ENCODE results near the gene M1AP. TPM values are rescaled to one million over a fixed set of nuclear protein-coding genes. Genes with fewer than 3 reads are reported as not detected.

M1AP gene
- polyA plus RNA-seq, 2 of the 4 experiments (the other 2 are of a cell fraction): not detected

DNA sequence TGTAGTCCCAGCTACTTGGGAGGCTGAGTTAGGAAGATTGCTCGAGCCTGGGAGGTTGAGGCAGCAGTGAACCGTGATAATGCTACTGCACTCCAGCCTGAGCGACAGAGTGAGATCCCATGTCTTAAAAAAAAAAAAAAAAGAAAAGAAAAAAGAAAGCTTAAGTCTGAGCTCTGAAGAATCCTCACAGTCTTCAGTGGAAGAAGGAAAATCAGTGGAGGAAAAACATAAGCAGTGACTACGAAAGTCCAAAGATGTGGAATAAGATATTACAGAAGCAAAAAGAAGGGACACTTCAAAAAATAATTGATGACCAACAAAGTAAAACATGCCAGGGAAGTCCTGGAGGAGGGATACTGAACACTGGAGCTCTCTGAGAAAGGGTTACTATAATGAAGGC is 137.9 kb downstream of the M1AP start (continued):
- TF ChIP-seq, protein P1, sequence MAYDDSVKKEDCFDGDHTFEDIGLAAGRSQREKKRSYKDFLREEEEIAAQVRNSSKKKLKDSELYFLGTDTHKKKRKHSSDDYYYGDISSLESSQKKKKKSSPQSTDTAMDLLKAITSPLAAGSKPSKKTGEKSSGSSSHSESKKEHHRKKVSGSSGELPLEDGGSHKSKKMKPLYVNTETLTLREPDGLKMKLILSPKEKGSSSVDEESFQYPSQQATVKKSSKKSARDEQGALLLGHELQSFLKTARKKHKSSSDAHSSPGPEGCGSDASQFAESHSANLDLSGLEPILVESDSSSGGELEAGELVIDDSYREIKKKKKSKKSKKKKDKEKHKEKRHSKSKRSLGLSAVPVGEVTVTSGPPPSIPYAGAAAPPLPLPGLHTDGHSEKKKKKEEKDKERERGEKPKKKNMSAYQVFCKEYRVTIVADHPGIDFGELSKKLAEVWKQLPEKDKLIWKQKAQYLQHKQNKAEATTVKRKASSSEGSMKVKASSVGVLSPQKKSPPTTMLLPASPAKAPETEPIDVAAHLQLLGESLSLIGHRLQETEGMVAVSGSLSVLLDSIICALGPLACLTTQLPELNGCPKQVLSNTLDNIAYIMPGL (CRISPR knock-in tag; IDR thresholded peaks at IDR 0.05; ENCODE audit: borderline replicate concordance): no peak
- TF ChIP-seq RFX5 (IDR thresholded peaks at IDR 0.05) (no peak), NFE2L2 (conservative IDR thresholded peaks at IDR 0.05; ENCODE audit: low read length) (no peak), SMC3 (IDR thresholded peaks at IDR 0.05) (no peak), NPAS2 (CRISPR knock-in tag; IDR thresholded peaks at IDR 0.05; ENCODE audit: borderline replicate concordance) (no peak), CTCF (IDR thresholded peaks at IDR 0.05) (no peak), TP53 (CRISPR knock-in tag; IDR thresholded peaks at IDR 0.05) (no peak), MYC (IDR thresholded peaks at IDR 0.05; ENCODE audit: borderline replicate concordance, low read length) (no peak), E2F6 (IDR thresholded peaks at IDR 0.05; ENCODE audit: borderline replicate concordance, low read depth) (no peak), CHD4 (IDR thresholded peaks at IDR 0.05; ENCODE audit: borderline replicate concordance) (no peak)

DNA sequence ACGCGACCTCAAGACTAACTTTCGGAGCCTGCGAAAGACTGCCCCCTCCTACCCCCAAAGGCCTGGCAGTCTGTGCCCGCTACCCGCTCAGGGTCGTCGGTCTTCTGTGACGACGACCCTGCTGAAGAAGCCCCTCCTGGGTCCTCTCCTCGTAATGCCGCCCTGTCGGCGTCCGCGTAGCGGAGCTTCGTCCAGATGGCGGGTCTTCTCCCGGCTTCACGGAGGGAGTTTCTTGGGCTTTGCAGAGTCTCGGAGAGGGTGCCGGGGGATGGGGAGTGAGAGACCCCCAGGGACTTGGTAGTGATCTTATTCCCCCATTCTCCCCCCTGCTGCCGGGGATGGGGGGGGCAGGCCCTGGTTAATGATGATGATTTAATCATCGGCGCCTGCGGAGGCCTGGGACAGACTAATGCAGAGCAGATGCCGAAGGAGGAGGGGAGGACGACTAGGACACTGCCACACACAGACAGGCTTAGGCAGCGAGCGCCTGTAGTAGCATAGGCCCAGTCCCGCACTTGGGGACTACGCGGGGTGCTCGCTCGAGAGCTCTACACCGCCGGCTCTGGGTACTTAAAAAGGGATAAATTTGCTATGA is 140.1 kb downstream of the M1AP start:
- peak overlapping the region; percentile 78 for H3K4me3 ChIP-seq
- peak overlapping the region; percentile 93 for H3K4me2 ChIP-seq
- TF ChIP-seq, protein P2, sequence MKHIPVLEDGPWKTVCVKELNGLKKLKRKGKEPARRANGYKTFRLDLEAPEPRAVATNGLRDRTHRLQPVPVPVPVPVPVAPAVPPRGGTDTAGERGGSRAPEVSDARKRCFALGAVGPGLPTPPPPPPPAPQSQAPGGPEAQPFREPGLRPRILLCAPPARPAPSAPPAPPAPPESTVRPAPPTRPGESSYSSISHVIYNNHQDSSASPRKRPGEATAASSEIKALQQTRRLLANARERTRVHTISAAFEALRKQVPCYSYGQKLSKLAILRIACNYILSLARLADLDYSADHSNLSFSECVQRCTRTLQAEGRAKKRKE (CRISPR knock-in tag; IDR thresholded peaks at IDR 0.05; ENCODE audit: low read depth): no peak
- TF ChIP-seq JUNB (IDR thresholded peaks at IDR 0.05): no peak
- TF ChIP-seq RCOR1 (IDR thresholded peaks at IDR 0.05; ENCODE audit: low read depth, low read length): no peak
- TF ChIP-seq SREBF2 (IDR thresholded peaks at IDR 0.05): no peak
- TF ChIP-seq TFCP2L1 (CRISPR knock-in tag; IDR thresholded peaks at IDR 0.05): no peak
- TF ChIP-seq MAZ (IDR thresholded peaks at IDR 0.05; ENCODE audit: borderline replicate concordance, low read depth, low read length): no peak
- ATAC-seq (peak; percentile 1 to 11; a peak in 4 of 6 replicates), FAIRE-seq (no peak), DNase-seq (ENCODE audit: low read depth in 1 of 2, low spot score in 1 of 2) (no peak)
- 52% methylated on average over 26 of the region's 38 CpGs for WGBS (ENCODE audit: missing lambda C conversion rate)
- CTCF ChIA-PET: interaction anchor here (0.5 to 5.0 kb wide), 7 partner anchors 10 to 85 kb away, joined by 3 to 39 read pairs (median 5); partner anchors contain the start of genes AUP1 and HTRA2
- H3K9me3 ChIP-seq: no peaks in the 10 kb centered on the region
- H3K27ac ChIP-seq: peak overlapping the region; percentile 95 to 99
- H3K4me1 ChIP-seq: peaks cover 28% of the 10 kb centered on the region
- POLR2A ChIA-PET: interaction anchor here (0.9 to 1.2 kb wide), 2 partner anchors 22 to 25 kb away, joined by 4 to 5 read pairs; partner anchors contain the start of genes AUP1 and HTRA2

Other genes with a start within 250 kb of the M1AP start
- 0.88 and 1.6 TPM in 2 replicates for gene C2orf81, start 226.7 kb downstream of the M1AP start, polyA plus RNA-seq (2011; rRNA removed)
- 1.9 to 2.4 TPM (median 2.0 TPM) in 3 replicates for gene C2orf81, start 226.7 kb downstream of the M1AP start, polyA plus RNA-seq (2017; fragmentation: RNase III; extraction: RNeasy Plus Mini Kit Qiagen cat#74134 plus additional on column Dnase treatment)
- 47.4 and 59.1 TPM in 2 replicates for gene WDR54, start 226.6 kb downstream of the M1AP start, polyA plus RNA-seq (2011; rRNA removed)
- gene WDR54, start 226.6 kb downstream of the M1AP start, polyA plus RNA-seq (2017; fragmentation: RNase III; extraction: RNeasy Plus Mini Kit Qiagen cat#74134 plus additional on column Dnase treatment): 59.4 to 68.5 TPM (median 62.5 TPM) in 3 replicates
- 15.1 and 15.9 TPM in 2 replicates for gene RTKN, start 206.4 kb downstream of the M1AP start, polyA plus RNA-seq (2011; rRNA removed)
- gene RTKN, start 206.4 kb downstream of the M1AP start, polyA plus RNA-seq (2017; fragmentation: RNase III; extraction: RNeasy Plus Mini Kit Qiagen cat#74134 plus additional on column Dnase treatment): 15.6 to 21.2 TPM (median 20.1 TPM) in 3 replicates
- gene INO80B, start 193.2 kb downstream of the M1AP start, polyA plus RNA-seq (2011; rRNA removed): 15.5 and 19.9 TPM in 2 replicates
- 66.8 to 74.6 TPM (median 74.3 TPM) in 3 replicates for gene INO80B, start 193.2 kb downstream of the M1AP start, polyA plus RNA-seq (2017; fragmentation: RNase III; extraction: RNeasy Plus Mini Kit Qiagen cat#74134 plus additional on column Dnase treatment)
- gene WBP1, start 189.9 kb downstream of the M1AP start, polyA plus RNA-seq (2011; rRNA removed): 62.6 and 86.3 TPM in 2 replicates
- 49.1 to 67.0 TPM (median 59.0 TPM) in 3 replicates for gene WBP1, start 189.9 kb downstream of the M1AP start, polyA plus RNA-seq (2017; fragmentation: RNase III; extraction: RNeasy Plus Mini Kit Qiagen cat#74134 plus additional on column Dnase treatment)
- 35.3 and 42.0 TPM in 2 replicates for gene MOGS, start 182.9 kb downstream of the M1AP start, polyA plus RNA-seq (2011; rRNA removed)
- gene MOGS, start 182.9 kb downstream of the M1AP start, polyA plus RNA-seq (2017; fragmentation: RNase III; extraction: RNeasy Plus Mini Kit Qiagen cat#74134 plus additional on column Dnase treatment): 30.6 to 34.5 TPM (median 34.1 TPM) in 3 replicates
- 49.9 and 68.8 TPM in 2 replicates for gene MRPL53, start 175.7 kb downstream of the M1AP start, polyA plus RNA-seq (2011; rRNA removed)
- gene MRPL53, start 175.7 kb downstream of the M1AP start, polyA plus RNA-seq (2017; fragmentation: RNase III; extraction: RNeasy Plus Mini Kit Qiagen cat#74134 plus additional on column Dnase treatment): 216 to 229 TPM (median 221 TPM) in 3 replicates
- gene CCDC142, start 165.3 kb downstream of the M1AP start, polyA plus RNA-seq (2011; rRNA removed): 6.8 and 8.9 TPM in 2 replicates
- gene CCDC142, start 165.3 kb downstream of the M1AP start, polyA plus RNA-seq (2017; fragmentation: RNase III; extraction: RNeasy Plus Mini Kit Qiagen cat#74134 plus additional on column Dnase treatment): 11.9 to 16.4 TPM (median 12.8 TPM) in 3 replicates
- gene TTC31, start 165.2 kb downstream of the M1AP start, polyA plus RNA-seq (2011; rRNA removed): 29.6 and 32.4 TPM in 2 replicates
- gene TTC31, start 165.2 kb downstream of the M1AP start, polyA plus RNA-seq (2017; fragmentation: RNase III; extraction: RNeasy Plus Mini Kit Qiagen cat#74134 plus additional on column Dnase treatment): 25.4 to 26.2 TPM (median 25.7 TPM) in 3 replicates
- gene LBX2, start 148.7 kb downstream of the M1AP start, polyA plus RNA-seq (2011; rRNA removed): 0.84 and 1.0 TPM in 2 replicates
- gene LBX2, start 148.7 kb downstream of the M1AP start, polyA plus RNA-seq (2017; fragmentation: RNase III; extraction: RNeasy Plus Mini Kit Qiagen cat#74134 plus additional on column Dnase treatment): 2.0 to 2.4 TPM (median 2.1 TPM) in 3 replicates
- gene PCGF1, start 140.6 kb downstream of the M1AP start, polyA plus RNA-seq (2011; rRNA removed): 53.6 and 55.3 TPM in 2 replicates
- gene PCGF1, start 140.6 kb downstream of the M1AP start, polyA plus RNA-seq (2017; fragmentation: RNase III; extraction: RNeasy Plus Mini Kit Qiagen cat#74134 plus additional on column Dnase treatment): 32.2 to 38.1 TPM (median 32.8 TPM) in 3 replicates
- gene TLX2, start 133.9 kb downstream of the M1AP start, polyA plus RNA-seq (2011; rRNA removed): 0.05 TPM in 1 of 2 replicates, not detected in the other
- 0.37 to 0.58 TPM (median 0.39 TPM) in 3 replicates for gene TLX2, start 133.9 kb downstream of the M1AP start, polyA plus RNA-seq (2017; fragmentation: RNase III; extraction: RNeasy Plus Mini Kit Qiagen cat#74134 plus additional on column Dnase treatment)
- gene DQX1, start 122.1 kb downstream of the M1AP start, polyA plus RNA-seq (2011; rRNA removed): 0.39 and 0.42 TPM in 2 replicates
- 0.09 to 0.21 TPM (median 0.15 TPM) in 3 replicates for gene DQX1, start 122.1 kb downstream of the M1AP start, polyA plus RNA-seq (2017; fragmentation: RNase III; extraction: RNeasy Plus Mini Kit Qiagen cat#74134 plus additional on column Dnase treatment)
- 129 and 181 TPM in 2 replicates for gene AUP1, start 118.6 kb downstream of the M1AP start, polyA plus RNA-seq (2011; rRNA removed)
- 160 to 164 TPM (median 163 TPM) in 3 replicates for gene AUP1, start 118.6 kb downstream of the M1AP start, polyA plus RNA-seq (2017; fragmentation: RNase III; extraction: RNeasy Plus Mini Kit Qiagen cat#74134 plus additional on column Dnase treatment)
- 28.7 and 33.7 TPM in 2 replicates for gene HTRA2, start 118.4 kb downstream of the M1AP start, polyA plus RNA-seq (2011; rRNA removed)
- 33.6 to 36.5 TPM (median 34.0 TPM) in 3 replicates for gene HTRA2, start 118.4 kb downstream of the M1AP start, polyA plus RNA-seq (2017; fragmentation: RNase III; extraction: RNeasy Plus Mini Kit Qiagen cat#74134 plus additional on column Dnase treatment)
- gene LOXL3, start 94.4 kb downstream of the M1AP start, polyA plus RNA-seq (2011; rRNA removed): 0.30 and 0.40 TPM in 2 replicates
- gene LOXL3, start 94.4 kb downstream of the M1AP start, polyA plus RNA-seq (2017; fragmentation: RNase III; extraction: RNeasy Plus Mini Kit Qiagen cat#74134 plus additional on column Dnase treatment): 0.27 to 0.53 TPM (median 0.31 TPM) in 3 replicates
- 3.7 and 4.0 TPM in 2 replicates for gene DOK1, start 93.6 kb downstream of the M1AP start, polyA plus RNA-seq (2011; rRNA removed)
- 3.2 to 5.1 TPM (median 5.0 TPM) in 3 replicates for gene DOK1, start 93.6 kb downstream of the M1AP start, polyA plus RNA-seq (2017; fragmentation: RNase III; extraction: RNeasy Plus Mini Kit Qiagen cat#74134 plus additional on column Dnase treatment)
- 9.3 and 11.1 TPM in 2 replicates for gene SEMA4F, start 5.9 kb upstream of the M1AP start, polyA plus RNA-seq (2011; rRNA removed)
- gene SEMA4F, start 5.9 kb upstream of the M1AP start, polyA plus RNA-seq (2017; fragmentation: RNase III; extraction: RNeasy Plus Mini Kit Qiagen cat#74134 plus additional on column Dnase treatment): 7.6 to 8.5 TPM (median 8.3 TPM) in 3 replicates
- 1.1 and 1.2 TPM in 2 replicates for gene HK2, start 185.8 kb upstream of the M1AP start, polyA plus RNA-seq (2011; rRNA removed)
- gene HK2, start 185.8 kb upstream of the M1AP start, polyA plus RNA-seq (2017; fragmentation: RNase III; extraction: RNeasy Plus Mini Kit Qiagen cat#74134 plus additional on column Dnase treatment): 0.32 to 0.42 TPM (median 0.37 TPM) in 3 replicates